ENCODE measurements around the gene GDF10. TPM values are rescaled to one million over a fixed set of nuclear protein-coding genes. Genes with fewer than 3 reads are reported as not detected.
A peak's percentile ranks its signal among the peaks of the same experiment; 100 is the strongest.

The GDF10 gene
- total RNA-seq, 1 donor: under 0.01 TPM

- Histone ChIP-seq H3K27ac (ENCODE audit: low read depth, low read length) (no peak overlapping the region), H3K9me3 (ENCODE audit: low read depth, low read length) (no peaks in the 10 kb centered on the region), H3K4me2 (ENCODE audit: insufficient read depth, low read length) (no peak overlapping the region), H3K4me3 (ENCODE audit: insufficient read depth, low read length) (no peak overlapping the region), H3K4me1 (ENCODE audit: insufficient read depth, low read length) (no peaks in the 10 kb centered on the region), H2AFZ (ENCODE audit: low read length) (no peak overlapping the region), H3K36me3 (ENCODE audit: insufficient read depth, low read length) (no peaks in the 10 kb centered on the region), H3K79me2 (ENCODE audit: insufficient read depth, low read length) (no peaks in the 10 kb centered on the region), H4K20me1 (ENCODE audit: insufficient read depth, low read length) (no peaks in the 10 kb centered on the region), H3K27me3 (ENCODE audit: insufficient read depth, low read length) (peaks cover 2% of the 10 kb centered on the region)
- TF ChIP-seq CTCF (IDR thresholded peaks at IDR 0.05; ENCODE audit: extremely low read depth, low read depth, low read length): peak; percentile 40
- peak; percentile 85 for DNase-seq (ENCODE audit: insufficient read length, low spot score, missing footprints)
Measured at GRCh38 chr10:47354165-47354564, 54.2 kb downstream of the GDF10 start.

DNA sequence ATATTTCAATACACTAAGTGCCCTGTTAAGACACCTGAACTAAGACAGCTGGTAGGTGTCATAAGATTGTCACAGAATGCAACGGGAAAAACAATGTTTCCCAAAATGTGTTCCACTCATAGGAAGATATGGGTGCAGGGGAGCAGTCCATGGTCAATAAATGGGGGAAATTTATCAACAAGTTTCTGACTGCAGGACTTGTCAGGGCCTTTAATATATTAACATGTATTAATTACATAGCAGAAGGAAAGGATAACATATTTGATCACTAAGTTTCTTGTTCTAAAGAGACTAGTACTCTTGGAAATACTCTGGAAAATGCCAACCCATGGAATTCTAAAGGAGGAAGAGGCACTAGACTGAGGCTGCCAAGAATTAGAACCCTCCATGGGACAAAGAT lies 54.9 kb downstream of the GDF10 start:
- Histone ChIP-seq H3K36me3 (ENCODE audit: insufficient read depth, low read length) (no peaks in the 10 kb centered on the region), H3K9me3 (ENCODE audit: low read depth, low read length) (no peaks in the 10 kb centered on the region), H3K4me3 (ENCODE audit: insufficient read depth, low read length) (no peak overlapping the region), H3K27me3 (ENCODE audit: insufficient read depth, low read length) (peaks cover 2% of the 10 kb centered on the region), H2AFZ (ENCODE audit: low read length) (no peak overlapping the region), H3K4me1 (ENCODE audit: insufficient read depth, low read length) (no peaks in the 10 kb centered on the region), H3K79me2 (ENCODE audit: insufficient read depth, low read length) (no peaks in the 10 kb centered on the region), H3K27ac (ENCODE audit: low read depth, low read length) (no peak overlapping the region), H4K20me1 (ENCODE audit: insufficient read depth, low read length) (no peaks in the 10 kb centered on the region), H3K4me2 (ENCODE audit: insufficient read depth, low read length) (no peak overlapping the region)
- peak; percentile 51 for DNase-seq (ENCODE audit: insufficient read length, low spot score, missing footprints)
- no peak for TF ChIP-seq CTCF (IDR thresholded peaks at IDR 0.05; ENCODE audit: extremely low read depth, low read depth, low read length)

- H3K27me3 ChIP-seq (ENCODE audit: insufficient read depth, low read length): peaks cover 2% of the 10 kb centered on the region
- H4K20me1 ChIP-seq (ENCODE audit: insufficient read depth, low read length): no peaks in the 10 kb centered on the region
- DNase-seq (ENCODE audit: insufficient read length, low spot score, missing footprints): peak; percentile 74
- H3K4me3 ChIP-seq (ENCODE audit: insufficient read depth, low read length): no peak overlapping the region
- H3K4me2 ChIP-seq (ENCODE audit: insufficient read depth, low read length): no peak overlapping the region
- no peaks in the 10 kb centered on the region for H3K9me3 ChIP-seq (ENCODE audit: low read depth, low read length)
- no peaks in the 10 kb centered on the region for H3K36me3 ChIP-seq (ENCODE audit: insufficient read depth, low read length)
- no peaks in the 10 kb centered on the region for H3K4me1 ChIP-seq (ENCODE audit: insufficient read depth, low read length)
- no peak overlapping the region for H3K27ac ChIP-seq (ENCODE audit: low read depth, low read length)
- H3K79me2 ChIP-seq (ENCODE audit: insufficient read depth, low read length): no peaks in the 10 kb centered on the region
- no peak for TF ChIP-seq CTCF (IDR thresholded peaks at IDR 0.05; ENCODE audit: extremely low read depth, low read depth, low read length)
- no peak overlapping the region for H2AFZ ChIP-seq (ENCODE audit: low read length)
Measured at GRCh38 chr10:47356708-47357107, 56.7 kb downstream of the GDF10 start.

GRCh38 chr10:47357131-47357582 lies 57.2 kb downstream of the GDF10 start:
- H3K4me3 ChIP-seq (ENCODE audit: insufficient read depth, low read length): no peak overlapping the region
- H4K20me1 ChIP-seq (ENCODE audit: insufficient read depth, low read length): no peaks in the 10 kb centered on the region
- peak; percentile 80 for DNase-seq (ENCODE audit: insufficient read length, low spot score, missing footprints)
- H3K36me3 ChIP-seq (ENCODE audit: insufficient read depth, low read length): no peaks in the 10 kb centered on the region
- no peak overlapping the region for H2AFZ ChIP-seq (ENCODE audit: low read length)
- H3K27me3 ChIP-seq (ENCODE audit: insufficient read depth, low read length): peaks cover 2% of the 10 kb centered on the region
- no peaks in the 10 kb centered on the region for H3K4me1 ChIP-seq (ENCODE audit: insufficient read depth, low read length)
- no peaks in the 10 kb centered on the region for H3K79me2 ChIP-seq (ENCODE audit: insufficient read depth, low read length)
- no peaks in the 10 kb centered on the region for H3K9me3 ChIP-seq (ENCODE audit: low read depth, low read length)
- TF ChIP-seq CTCF (IDR thresholded peaks at IDR 0.05; ENCODE audit: extremely low read depth, low read depth, low read length): no peak
- no peak overlapping the region for H3K27ac ChIP-seq (ENCODE audit: low read depth, low read length)
- H3K4me2 ChIP-seq (ENCODE audit: insufficient read depth, low read length): no peak overlapping the region
